Fibroblast of the aortic adventitia (primary cell): ENCODE data around the gene TSHZ1. TPM values are rescaled to one million over a fixed set of nuclear protein-coding genes. Genes with fewer than 3 reads are reported as not detected.

Experiments used
- DNase-seq: peaks from one replicate; pipeline ENCODE4 v3.0.0-alpha.2; 2010; ENCODE audit warnings: low read depth
- H3K4me3 ChIP-seq: 2 replicates; pipeline ENCODE4 v1.5.1; 2011; ENCODE audit warnings: low read depth, mild to moderate bottlenecking, control low read depth, low read length, moderate library complexity
- CTCF ChIP-seq: IDR thresholded peaks from 2 replicates; pipeline ENCODE4 v1.5.1; 2011; ENCODE audit warnings: mild to moderate bottlenecking, low read length, control low read depth, inconsistent platforms; ENCODE audit not compliant: insufficient read depth
- total RNA-seq: library from RNA; depleted of rRNA; stranded (reverse); fragments of >200 nt; gene quantifications from 2 replicates; pipeline ENCODE4 v1.2.3, GENCODE V29; 2012; ENCODE audit warnings: low replicate concordance

TSHZ1 gene
- total RNA-seq, 1 donor: 7.9 TPM

GRCh38 chr18:75220551-75221355, 10.2 kb downstream of the TSHZ1 start:
- DNase-seq: no peak
- no peak for TF ChIP-seq CTCF
- H3K4me3 ChIP-seq: no peak overlapping the region

GRCh38 chr18:75221397-75221796, 10.8 kb downstream of the TSHZ1 start:
- H3K4me3 ChIP-seq: no peak overlapping the region
- TF ChIP-seq CTCF: no peak
- DNase-seq: no peak

- H3K4me3 ChIP-seq: no peak overlapping the region
- no peak for DNase-seq
- no peak for TF ChIP-seq CTCF
Observed at GRCh38 chr18:75221897-75222296, 11.3 kb downstream of the TSHZ1 start.

- no peak for TF ChIP-seq CTCF
- no peak for DNase-seq
- H3K4me3 ChIP-seq: no peak overlapping the region
Observed at GRCh38 chr18:75222407-75222806, 11.8 kb downstream of the TSHZ1 start.

- TF ChIP-seq CTCF: no peak
- no peak for DNase-seq
- no peak overlapping the region for H3K4me3 ChIP-seq
Observed at GRCh38 chr18:75223687-75224347, 13.2 kb downstream of the TSHZ1 start.

GRCh38 chr18:75226286-75226955, 15.8 kb downstream of the TSHZ1 start:
- H3K4me3 ChIP-seq: no peak overlapping the region
- no peak for DNase-seq
- no peak for TF ChIP-seq CTCF
